ENCODE results near the gene PARN.

Gene PARN

DNA sequence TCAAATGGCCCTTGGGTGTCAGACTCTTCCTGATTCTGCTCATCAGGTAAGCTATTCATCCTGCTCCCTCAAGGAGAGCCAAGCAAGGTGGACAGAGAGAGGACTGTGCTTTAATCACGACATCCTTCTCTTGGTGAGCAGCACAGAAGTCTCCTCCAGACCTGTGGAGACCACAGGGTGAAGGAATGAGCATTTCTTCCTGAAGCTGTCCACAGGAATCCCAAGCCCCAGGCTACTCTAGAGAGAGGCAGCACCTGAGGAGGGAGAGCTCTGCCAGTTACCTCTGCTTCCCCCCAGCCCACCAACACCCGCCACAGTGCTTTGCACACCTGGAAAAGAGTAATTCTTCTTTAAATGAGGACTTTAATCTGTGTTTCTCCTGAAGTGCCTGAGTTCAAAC, 100.0 kb downstream of the PARN start:
- H3K4me3 ChIP-seq (IDR thresholded peaks at IDR 0.05; ENCODE audit: insufficient read depth, low read depth, low read length), result no peak overlapping the region
- H3K9ac ChIP-seq, result no peak overlapping the region
- no peak overlapping the region for H3K27ac ChIP-seq
- H3K79me2 ChIP-seq (ENCODE audit: insufficient read depth, low read depth), result no peaks in the 10 kb centered on the region
- no peaks in the 10 kb centered on the region for H3K36me3 ChIP-seq (ENCODE audit: insufficient read depth)
- H4K20me1 ChIP-seq (ENCODE audit: insufficient read depth), result no peaks in the 10 kb centered on the region
- peaks cover 25% of the 10 kb centered on the region for H3K4me1 ChIP-seq (ENCODE audit: low read depth, poor library complexity, severe bottlenecking)
- no peaks in the 10 kb centered on the region for H3K27me3 ChIP-seq (ENCODE audit: insufficient read depth, low read depth)
- no peak overlapping the region for H2AFZ ChIP-seq (ENCODE audit: low read depth)
- TF ChIP-seq, protein P1, sequence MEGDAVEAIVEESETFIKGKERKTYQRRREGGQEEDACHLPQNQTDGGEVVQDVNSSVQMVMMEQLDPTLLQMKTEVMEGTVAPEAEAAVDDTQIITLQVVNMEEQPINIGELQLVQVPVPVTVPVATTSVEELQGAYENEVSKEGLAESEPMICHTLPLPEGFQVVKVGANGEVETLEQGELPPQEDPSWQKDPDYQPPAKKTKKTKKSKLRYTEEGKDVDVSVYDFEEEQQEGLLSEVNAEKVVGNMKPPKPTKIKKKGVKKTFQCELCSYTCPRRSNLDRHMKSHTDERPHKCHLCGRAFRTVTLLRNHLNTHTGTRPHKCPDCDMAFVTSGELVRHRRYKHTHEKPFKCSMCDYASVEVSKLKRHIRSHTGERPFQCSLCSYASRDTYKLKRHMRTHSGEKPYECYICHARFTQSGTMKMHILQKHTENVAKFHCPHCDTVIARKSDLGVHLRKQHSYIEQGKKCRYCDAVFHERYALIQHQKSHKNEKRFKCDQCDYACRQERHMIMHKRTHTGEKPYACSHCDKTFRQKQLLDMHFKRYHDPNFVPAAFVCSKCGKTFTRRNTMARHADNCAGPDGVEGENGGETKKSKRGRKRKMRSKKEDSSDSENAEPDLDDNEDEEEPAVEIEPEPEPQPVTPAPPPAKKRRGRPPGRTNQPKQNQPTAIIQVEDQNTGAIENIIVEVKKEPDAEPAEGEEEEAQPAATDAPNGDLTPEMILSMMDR (conservative IDR thresholded peaks at IDR 0.05; ENCODE audit: low read depth, low read length), result no peak
- no peak overlapping the region for H3K4me2 ChIP-seq

DNA sequence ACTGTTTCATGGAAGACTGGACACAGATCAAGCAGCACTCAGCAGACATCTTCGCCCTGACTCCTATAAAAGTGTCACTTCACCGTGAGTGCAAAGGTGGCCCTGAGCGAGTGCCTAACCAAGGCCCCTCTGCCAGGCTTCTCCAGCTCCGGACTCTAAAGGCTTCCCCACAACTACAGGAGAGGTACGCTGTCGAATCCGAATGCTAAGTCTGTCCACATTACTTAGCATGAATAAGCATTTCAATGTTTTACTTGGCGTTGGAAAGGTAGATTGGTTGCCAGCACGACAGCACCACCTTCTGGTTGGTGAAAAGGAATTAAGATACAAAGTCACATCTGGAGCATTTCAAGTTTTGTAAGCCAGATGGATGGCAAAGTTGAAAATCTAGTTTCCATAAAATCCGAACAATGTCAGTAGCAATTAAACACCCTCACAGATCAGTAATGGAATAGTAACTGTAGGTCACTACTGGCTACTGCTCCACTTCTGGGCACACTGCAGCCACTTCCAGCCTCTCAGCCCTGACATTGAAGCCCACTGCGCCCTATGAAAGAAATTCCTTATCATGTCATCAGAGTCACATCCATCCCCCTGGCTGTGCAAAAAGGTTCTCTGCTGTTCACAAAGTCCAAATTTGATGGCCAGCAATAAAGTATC, 100.9 kb downstream of the PARN start:
- Histone ChIP-seq H3K9ac (peak overlapping the region; percentile 17; the same call in 1 of the 2 replicates), H2AFZ (ENCODE audit: low read depth) (peak overlapping the region; percentile 21; the same call in 1 of the 2 replicates), H3K27ac (peak overlapping the region; percentile 10; the same call in 1 of the 2 replicates), H4K20me1 (ENCODE audit: insufficient read depth) (no peaks in the 10 kb centered on the region), H3K79me2 (ENCODE audit: insufficient read depth, low read depth) (no peaks in the 10 kb centered on the region), H3K27me3 (ENCODE audit: insufficient read depth, low read depth) (no peaks in the 10 kb centered on the region), H3K4me1 (ENCODE audit: low read depth, poor library complexity, severe bottlenecking) (peaks cover 25% of the 10 kb centered on the region), H3K36me3 (ENCODE audit: insufficient read depth) (no peaks in the 10 kb centered on the region), H3K4me2 (peak overlapping the region; percentile 58), H3K4me3 (IDR thresholded peaks at IDR 0.05; ENCODE audit: insufficient read depth, low read depth, low read length) (no peak overlapping the region)
- TF ChIP-seq, protein P1 (conservative IDR thresholded peaks at IDR 0.05; ENCODE audit: low read depth, low read length), result peak; percentile 94

DNA sequence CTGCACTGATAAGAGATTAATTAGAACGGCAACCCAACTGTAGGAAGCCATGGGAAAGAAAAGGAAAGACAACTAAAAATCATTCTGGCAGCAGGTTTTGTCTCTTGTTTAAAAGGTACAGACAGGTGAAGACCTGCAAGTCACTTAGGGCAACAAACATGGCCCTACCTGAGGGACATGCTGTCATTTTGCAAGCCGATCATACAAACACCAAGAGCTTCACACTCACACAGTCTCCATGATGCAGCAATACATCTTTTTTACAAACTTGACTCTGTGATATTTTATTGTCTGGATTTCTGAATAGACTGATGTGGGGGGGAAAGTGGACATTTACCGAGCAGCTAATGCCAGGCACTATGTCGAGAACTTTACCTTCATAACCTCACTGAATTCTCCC, 101.8 kb downstream of the PARN start:
- Histone ChIP-seq H2AFZ (ENCODE audit: low read depth) (no peak overlapping the region), H4K20me1 (ENCODE audit: insufficient read depth) (no peaks in the 10 kb centered on the region), H3K4me2 (peak overlapping the region; percentile 58; the same call in 1 of the 2 replicates), H3K4me3 (IDR thresholded peaks at IDR 0.05; ENCODE audit: insufficient read depth, low read depth, low read length) (no peak overlapping the region), H3K36me3 (ENCODE audit: insufficient read depth) (no peaks in the 10 kb centered on the region), H3K4me1 (ENCODE audit: low read depth, poor library complexity, severe bottlenecking) (peaks cover 25% of the 10 kb centered on the region), H3K27me3 (ENCODE audit: insufficient read depth, low read depth) (no peaks in the 10 kb centered on the region), H3K27ac (no peak overlapping the region), H3K9ac (no peak overlapping the region; the same call in 1 of the 2 replicates), H3K79me2 (ENCODE audit: insufficient read depth, low read depth) (no peaks in the 10 kb centered on the region)
- TF ChIP-seq, protein P1 (conservative IDR thresholded peaks at IDR 0.05; ENCODE audit: low read depth, low read length), result no peak

DNA sequence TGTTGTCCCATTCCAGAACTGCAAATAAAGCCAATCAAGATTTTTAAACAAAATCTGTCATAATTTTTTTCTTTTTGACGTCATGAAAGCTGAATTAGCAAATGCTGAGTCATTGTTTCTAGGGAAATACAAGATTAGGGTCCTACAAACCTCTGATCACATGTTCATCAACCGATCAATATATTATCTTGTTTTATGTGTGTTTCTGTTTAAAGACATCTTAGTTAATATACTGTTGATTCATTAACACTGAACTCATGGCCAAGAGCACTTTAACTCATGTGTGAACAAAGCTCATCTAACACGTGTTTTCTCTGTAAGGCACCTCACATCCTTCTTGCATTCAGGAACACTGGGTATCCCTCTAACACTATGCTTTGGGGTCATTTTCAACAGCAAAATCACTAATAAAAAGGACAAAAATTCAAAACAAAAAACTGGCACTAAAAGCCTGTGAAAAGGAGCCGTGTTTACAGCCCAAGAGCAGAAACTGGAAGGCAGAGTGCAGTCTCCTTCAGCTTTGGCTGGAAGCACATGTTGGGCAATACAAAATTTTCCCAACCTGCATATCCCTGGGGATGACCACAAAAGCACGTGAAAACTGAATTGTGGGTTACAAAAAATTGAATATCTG, 102.5 kb downstream of the PARN start:
- no peak overlapping the region for H3K9ac ChIP-seq

More for the DNA sequence above, 102.5 kb downstream of the PARN start:
- Histone ChIP-seq H3K4me3 (IDR thresholded peaks at IDR 0.05; ENCODE audit: insufficient read depth, low read depth, low read length) (no peak overlapping the region), H3K4me1 (ENCODE audit: low read depth, poor library complexity, severe bottlenecking) (peaks cover 25% of the 10 kb centered on the region), H3K27me3 (ENCODE audit: insufficient read depth, low read depth) (no peaks in the 10 kb centered on the region), H3K27ac (no peak overlapping the region), H3K79me2 (ENCODE audit: insufficient read depth, low read depth) (no peaks in the 10 kb centered on the region), H3K36me3 (ENCODE audit: insufficient read depth) (no peaks in the 10 kb centered on the region), H3K4me2 (peak overlapping the region; percentile 11; the same call in 1 of the 2 replicates), H2AFZ (ENCODE audit: low read depth) (no peak overlapping the region), H4K20me1 (ENCODE audit: insufficient read depth) (no peaks in the 10 kb centered on the region)
- TF ChIP-seq, protein P1 (conservative IDR thresholded peaks at IDR 0.05; ENCODE audit: low read depth, low read length), result no peak

Measured in KMS-11 (cell line).